SKM-1 (cell line): Measurements from ENCODE around the gene MRPL18.
A peak's percentile ranks its signal among the peaks of the same experiment; 100 is the strongest.
"Not testable (repeated sequence)": the region's sequence is repeated elsewhere in the genome, so short reads cannot be mapped to it uniquely, and the experiment has no call there.

Experiments used
- DNase-seq: peaks from one replicate; lab custom pipeline; 2025; ENCODE audit not compliant: unreplicated experiment; lab: John Stamatoyannopoulos, UW

The MRPL18 gene

DNA sequence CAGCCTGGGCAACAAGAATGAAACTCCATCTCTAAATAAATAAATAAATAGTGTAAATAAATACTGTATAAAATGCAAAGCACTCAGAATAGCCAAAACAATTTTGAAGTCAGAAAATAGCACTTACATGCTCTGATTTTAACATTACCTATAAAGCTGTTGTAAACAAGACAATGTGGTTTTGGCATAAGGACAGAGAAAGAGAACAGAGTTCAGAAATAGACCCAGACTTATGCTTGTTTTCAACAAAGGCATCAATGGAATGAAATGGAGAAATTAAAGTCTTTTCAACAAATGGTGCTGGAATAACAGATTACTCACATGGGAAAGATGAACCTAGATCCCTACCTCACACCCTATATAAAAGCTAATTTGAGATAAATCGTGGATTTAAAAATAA, 18.1 kb upstream of the MRPL18 start:
- no peak for DNase-seq

DNA sequence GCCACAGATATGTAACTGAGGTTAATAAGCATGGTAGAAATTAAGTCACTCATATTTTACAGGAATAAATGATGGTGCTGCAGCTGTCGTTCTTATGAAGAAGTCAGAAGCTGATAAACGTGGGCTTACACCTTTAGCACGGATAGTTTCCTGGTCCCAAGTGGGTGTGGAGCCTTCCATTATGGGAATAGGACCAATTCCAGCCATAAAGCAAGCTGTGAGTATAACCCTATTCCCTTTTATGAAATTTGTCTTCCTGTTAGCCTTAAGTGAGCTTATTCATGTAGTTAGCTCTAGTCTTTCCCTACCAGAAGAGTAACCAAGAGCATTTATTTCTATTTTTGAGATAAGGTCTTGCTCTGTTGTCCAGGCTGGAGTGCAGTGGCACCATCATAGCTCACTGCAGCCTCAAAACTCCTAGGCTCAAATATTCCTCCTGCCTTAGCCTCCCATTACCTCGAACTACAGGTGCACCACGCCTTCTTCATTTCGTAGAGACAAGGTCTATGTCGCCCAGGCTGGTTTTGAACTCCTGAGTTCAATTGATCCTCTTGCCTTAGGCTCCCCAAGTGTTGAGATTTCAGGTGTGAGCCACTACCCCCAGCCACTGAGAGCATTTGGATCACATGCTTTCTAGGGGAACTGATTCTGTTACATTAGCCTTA, 12.9 kb upstream of the MRPL18 start:
- DNase-seq, result no peak

DNA sequence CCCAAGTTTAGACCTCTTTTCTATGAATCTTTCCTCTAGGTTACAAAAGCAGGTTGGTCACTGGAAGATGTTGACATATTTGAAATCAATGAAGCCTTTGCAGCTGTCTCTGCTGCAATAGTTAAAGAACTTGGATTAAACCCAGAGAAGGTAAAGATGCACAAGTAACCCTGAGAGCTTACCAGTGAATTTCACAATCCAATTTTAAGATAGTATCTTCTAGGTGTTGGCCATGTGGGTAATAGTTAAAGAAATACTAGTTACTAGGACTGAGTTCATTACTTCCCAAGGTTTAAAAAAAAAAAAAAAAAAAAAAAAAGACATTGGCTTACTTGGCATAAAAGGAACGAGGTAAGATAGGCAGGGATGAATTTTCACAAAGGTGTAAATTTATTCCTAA, 12.1 kb upstream of the MRPL18 start:
- no peak for DNase-seq

DNA sequence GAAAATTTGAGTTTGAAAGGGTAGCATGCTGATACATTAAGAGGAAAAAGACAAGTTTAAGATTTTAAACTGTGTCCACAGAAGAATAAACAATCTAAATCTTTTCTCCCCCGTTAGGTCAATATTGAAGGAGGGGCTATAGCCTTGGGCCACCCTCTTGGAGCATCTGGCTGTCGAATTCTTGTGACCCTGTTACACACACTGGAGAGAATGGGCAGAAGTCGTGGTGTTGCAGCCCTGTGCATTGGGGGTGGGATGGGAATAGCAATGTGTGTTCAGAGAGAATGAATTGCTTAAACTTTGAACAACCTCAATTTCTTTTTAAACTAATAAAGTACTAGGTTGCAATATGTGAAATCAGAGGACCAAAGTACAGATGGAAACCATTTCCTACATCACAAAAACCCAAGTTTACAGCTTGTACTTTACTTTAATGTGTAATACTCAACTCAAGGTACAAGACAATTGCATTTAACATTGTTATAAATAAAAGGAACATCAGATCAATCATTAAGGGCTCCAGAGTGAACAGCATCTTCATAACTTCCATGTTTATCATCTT, 11.6 kb upstream of the MRPL18 start:
- DNase-seq, result no peak

DNA sequence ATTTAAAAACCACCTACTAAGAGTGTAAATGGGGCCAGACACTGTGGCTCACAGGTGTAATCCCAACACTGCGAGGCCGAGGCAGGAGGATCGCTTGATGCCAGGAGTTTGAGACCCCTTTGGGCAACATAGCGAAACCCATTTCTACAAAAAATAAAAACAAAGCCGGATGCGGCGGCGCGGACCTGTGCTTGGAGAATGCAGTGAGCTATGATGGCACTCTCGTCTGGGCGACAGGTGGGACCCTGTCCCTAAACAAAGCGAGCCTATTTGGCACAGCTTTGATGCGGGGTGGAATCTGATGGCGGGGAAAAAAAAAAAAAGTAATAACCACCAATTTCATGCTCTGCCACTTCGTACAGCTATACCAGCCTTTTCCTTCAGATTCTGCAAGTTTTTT, 2.0 kb upstream of the MRPL18 start:
- no peak for DNase-seq

DNA sequence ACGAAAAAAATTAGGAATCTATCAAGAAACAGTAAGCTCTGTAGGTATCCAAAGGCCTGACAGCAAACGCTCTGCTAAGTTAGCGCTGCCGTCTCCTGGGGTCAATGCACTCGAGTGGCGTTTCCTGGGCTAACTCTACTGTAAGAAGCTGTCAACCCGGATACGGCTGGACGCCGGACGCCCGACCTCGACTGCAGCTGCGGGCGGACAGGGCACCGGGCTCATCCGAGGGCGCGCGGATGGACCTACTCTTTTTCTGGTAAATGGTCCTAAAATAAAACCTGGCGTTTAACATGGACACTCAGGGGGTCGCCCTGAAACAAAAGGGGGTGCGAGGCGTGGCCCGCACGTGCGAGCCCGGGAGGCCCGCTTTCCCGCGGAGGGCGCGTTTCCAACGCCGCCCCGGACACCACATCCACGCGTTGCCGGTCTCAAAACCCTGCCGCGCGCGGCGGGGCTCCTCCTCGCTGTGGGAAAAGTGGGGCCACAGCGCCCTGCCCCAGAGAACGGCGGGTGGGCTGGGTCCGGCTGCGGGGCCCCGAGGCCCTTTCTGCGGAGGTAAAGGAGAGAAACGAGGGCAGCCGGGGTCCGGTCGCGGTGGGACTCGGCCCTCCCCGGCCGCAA, 1.4 kb upstream of the MRPL18 start:
- DNase-seq, result no peak

DNA sequence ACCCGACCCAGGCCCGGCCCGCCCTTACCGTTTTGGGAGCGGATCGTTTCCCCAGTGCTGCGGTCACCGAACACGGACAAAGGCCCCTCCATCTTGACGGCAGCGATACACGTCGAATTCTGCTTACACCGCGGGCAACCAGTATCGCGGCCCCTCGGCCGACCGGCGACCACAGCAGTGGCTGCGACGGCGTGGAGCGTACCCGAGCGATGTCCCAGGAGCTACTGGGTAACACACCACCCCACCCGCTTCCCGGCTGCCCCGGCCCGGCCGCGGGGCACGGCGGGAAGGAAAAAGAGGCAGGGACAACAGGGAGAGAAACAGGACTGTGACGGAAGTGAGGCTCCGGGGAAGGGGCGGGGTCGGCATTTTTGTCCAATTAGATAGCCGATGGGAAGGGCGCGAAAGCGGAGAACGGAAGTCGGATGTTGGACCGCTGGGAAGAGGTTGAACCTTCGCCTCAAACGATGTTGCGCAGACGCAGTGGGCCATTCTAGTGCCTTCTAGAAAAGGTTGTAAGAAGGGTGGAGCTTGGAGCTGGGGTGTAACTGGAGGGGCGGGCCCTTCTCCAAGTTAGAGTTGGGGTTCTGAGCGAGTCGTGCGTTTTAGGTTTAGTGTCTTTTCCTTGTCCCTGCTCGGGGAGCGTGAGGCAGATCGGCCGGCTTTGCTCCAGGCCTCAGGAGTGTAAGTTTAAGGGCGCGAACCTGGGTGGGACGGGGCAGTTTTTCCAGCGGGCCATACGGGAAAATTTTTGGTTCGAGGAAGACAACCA, 704 bp upstream of the MRPL18 start, which contains the start of gene TCP1:
Gene TCP1 (minus strand): TSS at position 226 of the 772 bp plus-strand sequence. CDS start 134 bp downstream, at position 92.
- DNase-seq, result peak; percentile 99

DNA sequence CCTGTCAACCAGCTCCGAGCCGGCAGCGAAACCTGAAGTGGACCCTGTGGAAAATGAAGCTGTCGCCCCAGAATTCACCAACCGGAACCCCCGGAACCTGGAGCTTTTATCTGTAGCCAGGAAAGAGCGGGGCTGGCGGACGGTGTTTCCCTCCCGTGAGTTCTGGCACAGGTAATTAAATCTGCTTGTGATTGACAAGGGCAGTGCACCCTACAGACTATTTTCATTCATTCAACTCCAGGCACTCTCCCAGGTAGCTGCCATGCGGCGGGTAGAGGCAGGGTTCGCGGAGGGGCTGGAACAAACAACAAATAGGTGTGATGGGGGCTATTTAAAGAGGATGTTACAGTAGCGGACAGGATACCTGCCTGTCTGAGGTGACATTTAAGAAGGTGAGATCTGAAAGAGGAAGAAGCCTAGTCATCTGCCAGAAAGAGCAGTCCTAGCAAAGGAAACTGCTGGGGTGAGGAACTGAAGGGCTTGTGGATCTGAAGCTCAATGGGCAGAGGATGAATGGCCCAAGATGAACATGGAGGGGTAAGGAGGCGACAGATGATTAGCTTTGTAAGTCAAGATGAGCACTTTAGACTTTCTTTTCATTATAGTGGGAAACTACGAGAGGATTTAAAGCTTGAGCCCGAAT, 810 bp downstream of the MRPL18 start:
- DNase-seq, result no peak

DNA sequence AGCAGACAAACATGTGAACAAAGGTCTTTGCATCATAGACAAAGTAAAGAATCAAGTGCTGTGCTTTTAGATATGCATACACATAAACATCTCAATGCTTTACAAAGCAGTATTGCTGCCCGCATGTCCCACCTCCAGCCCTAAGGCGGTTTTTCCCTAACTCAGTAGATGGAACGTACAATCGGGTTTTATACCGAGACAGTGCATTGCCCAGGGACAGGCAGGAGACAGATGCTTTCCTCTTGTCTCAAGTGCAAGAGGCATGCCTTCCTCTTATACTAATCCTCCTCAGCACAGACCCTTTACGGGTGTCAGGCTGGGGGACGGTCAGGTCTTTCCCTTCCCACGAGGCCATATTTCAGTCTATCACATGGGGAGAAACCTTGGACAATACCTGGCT, 4.7 kb downstream of the MRPL18 start:
- not testable (repeated sequence) for DNase-seq

DNA sequence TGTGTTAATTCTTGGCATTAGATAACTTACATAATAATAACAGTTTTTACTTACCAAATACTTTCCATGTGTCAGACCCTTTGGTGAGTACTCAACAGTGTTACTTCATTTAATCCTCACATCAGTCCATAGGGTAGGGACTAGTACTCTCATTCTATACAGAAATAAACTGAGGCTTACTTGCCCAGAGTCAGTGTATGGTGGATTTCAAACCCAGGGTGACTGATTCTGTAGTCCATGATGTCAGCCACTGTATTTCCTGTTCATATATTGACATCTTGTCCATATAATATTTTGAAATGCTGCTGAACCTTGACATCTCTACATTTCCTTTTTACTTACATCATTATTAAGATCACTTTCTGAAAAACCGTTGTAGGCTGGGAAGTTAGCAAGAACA, 7.3 kb downstream of the MRPL18 start:
- no peak for DNase-seq

DNA sequence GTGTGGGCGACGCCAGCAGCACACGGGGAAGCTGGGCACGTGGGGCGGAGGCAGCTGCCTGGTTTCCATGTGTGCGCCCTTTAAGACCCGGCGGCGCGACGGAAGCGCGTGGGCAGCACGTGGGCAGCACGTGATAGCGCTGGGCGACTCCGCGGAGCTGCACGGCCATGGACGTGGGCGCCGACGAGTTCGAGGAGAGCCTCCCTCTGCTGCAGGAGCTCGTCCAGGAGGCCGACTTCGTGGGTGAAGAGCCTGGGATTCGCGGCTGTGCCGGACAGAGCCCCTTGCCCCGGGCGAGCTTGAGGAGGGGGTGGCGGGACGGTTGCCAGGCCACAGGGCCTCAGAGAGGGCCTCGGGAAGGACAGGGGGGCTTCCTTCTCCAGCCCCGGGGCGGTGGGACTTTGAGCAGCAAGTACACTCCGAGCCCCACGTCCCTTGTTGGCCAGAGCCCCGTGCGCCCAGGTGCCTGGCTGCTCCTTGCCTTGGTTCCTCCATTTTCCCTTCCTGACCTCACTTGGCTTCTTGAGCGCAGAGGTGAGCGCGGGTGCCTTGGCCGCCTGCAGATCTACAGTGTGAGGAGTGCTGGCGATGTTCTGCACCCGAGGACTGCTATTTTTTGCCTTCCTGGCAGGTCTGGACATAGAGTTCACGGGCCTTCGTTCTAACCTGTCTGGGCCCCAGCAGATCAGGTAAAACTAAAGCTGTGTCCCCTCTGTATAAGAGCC, 10.0 kb downstream of the MRPL18 start, which contains the start of gene PNLDC1:
Gene PNLDC1 (plus strand): TSS at position 136 of the 725 bp plus-strand sequence. CDS start 32 bp downstream, at position 168.
- no peak for DNase-seq

DNA sequence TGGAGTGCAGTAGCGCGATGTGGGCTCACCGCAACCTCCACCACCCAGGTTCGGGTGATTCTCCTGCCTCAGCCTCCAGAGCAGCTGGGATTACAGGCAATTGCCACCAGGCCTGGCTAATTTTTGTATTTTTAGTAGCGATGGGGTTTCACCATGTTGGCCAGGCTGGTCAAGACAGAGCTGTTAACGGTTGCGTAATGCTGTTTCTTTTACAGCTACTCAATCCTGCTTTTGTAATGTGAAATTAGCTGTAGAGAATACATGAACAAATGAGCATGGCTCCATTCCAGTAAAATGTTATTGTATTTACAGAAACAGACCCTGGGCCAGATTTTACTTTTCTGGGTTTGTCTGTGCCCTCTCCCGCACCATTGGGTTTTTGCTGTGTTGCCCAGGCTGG, 11.7 kb downstream of the MRPL18 start:
- peak; percentile 42 for DNase-seq

DNA sequence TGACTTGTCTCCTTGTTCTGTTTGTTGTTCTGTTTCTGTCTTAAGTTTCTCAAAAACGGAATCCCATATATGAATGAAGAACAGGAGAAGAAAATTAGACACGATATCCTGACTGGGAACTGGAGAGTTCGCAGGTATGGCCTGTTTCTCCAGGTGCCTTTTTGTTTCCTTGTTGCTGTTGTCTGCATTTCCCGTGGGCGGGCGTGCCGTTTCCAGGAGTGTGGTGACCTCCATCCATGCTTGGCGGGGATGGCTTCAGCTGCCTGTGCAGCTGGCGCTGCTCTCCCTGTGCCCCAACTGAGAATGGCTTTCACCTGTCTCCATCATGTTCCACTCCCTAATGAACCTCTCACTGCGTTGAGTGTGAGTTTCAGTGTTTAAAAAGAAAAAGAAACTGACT, 14.2 kb downstream of the MRPL18 start:
- DNase-seq, result no peak

DNA sequence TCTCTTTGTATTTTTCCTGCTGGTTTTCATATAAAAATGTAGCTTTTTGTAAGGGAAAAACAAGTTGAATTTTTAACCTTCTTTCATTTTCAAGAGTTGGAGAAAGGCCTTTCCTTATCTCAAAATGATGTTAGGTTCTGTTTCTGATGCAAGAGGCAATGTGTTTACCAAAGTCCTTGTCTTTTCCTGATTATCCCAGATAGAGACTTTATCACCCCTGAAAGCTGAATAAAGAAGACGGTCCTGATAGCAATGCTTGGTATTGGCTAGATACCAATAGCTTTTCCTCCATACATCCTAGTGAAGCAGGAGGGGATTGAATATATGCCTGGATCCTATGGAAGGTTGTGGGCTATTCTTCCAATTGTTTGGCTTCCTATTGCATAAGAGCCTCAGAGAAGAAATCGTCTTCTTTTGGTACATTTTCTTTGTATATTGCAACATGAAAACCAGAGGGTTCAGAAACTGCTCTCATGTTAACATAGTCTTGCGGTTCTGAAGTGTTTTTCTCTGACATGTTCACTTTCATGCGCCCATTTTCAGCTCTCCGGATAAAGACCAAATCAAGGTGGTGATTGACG, 15.3 kb downstream of the MRPL18 start:
- peak; percentile 49 for DNase-seq

DNA sequence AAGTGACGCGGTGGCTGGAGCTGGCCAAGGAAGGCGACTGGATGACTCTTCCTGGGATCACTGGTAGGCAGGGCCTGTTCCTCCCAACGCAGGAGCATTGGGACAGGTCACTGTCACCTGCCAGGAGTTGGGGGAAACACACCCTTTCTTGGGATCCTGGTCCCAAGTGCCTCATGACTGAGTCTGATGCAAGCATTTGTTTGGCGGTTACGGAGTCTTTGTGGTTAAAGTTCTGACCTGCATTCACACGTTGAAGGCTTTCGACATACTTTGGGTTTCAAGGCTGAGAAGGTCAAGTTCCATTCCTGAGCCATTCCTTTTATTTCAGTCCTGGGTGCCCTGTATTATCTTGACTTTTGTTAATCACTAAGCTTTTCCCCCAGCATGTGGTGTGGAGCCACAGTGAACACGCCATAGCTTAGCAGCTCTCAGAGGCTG, 15.8 kb downstream of the MRPL18 start:
- peak; percentile 80 for DNase-seq

DNA sequence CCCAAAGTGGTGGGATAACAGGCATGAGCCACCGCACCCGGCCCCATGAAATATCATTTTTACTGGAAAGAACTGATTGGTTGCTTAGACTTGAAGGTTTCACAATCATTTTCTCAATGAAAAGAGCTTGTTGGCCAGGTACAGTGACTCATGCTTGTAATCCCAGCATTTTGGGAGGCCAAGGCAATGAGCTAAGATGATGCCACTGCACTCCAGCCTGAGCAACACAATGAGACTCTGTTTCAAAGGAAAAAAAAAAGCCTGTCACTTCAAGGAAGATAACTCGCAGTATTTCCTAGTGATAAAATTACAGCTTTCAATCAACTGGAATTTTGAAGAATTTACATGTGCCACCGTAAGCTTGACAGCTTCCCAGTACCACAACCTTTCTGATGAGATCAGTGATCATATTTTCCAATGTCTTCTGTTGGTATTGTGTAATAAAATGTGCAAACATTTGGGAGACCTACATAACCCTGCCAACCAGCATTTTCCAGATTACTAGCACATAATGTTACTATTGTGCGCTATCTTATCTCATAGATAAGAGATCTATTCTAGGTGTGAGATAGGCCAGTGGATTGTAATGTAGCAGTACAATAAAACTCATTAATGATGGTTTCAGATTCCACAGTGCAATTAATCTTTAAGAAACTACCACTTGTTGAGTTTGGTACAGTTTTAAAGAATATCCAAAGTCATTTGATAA, 17.0 kb downstream of the MRPL18 start:
- DNase-seq, result no peak

DNA sequence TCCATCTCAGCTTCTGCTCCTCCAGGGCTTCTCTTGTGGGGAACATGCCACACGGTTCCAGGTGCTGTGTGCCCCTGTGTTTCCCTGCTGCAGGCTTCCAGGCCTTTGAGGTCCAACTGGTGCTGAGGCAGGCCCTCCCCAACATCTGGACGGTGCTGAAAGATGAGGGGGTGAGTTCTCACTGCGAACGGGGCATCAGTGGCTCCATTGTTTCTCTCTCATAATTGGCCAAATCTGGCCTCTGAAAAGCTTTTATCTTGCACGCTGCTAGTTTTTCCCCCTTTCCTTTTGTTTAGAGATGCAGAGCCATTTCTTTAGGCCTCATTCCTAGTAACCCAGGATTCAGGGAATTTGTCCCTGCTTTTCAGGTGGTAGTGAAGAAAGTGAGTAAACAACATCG, 18.4 kb downstream of the MRPL18 start:
- no peak for DNase-seq

DNA sequence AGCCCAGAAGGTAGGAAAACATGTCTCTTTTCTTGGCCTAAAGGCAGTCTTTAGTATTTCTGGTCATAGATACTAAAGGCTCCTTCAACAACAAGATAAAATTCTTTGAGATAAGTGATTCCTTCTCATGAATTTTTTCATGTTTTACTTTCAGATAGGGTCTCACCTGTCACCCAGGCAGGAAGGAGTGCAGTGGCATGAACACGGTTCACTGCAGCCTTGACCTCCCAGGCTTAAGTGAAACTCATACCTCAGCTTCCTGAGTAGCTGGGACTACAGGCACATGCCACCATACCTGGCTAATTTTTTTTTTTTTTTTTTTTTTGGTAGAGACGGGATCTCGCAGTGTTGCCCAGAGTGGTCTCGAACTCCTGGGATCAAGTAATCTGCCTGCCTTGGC, 18.9 kb downstream of the MRPL18 start:
- DNase-seq, result no peak

DNA sequence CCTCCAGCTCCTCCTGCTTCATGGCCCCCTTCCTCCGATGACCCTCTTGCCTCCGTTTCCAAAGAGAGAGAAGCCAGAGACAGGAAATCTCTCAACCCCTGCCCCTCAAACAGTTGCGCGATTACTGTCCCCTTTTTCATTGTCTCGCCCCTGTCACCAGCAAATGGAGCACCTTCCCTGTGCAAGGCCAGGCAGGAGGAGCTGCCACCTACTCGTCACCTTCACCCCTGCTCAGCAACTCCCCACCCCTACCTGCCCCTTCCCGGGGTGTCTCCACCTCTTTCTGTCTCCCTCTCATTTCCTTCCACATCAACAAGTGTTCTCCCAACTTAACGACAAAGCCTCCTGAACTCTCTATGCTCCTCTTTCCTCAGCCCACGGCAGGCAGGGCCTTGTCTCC, 23.5 kb downstream of the MRPL18 start:
- no peak for DNase-seq

DNA sequence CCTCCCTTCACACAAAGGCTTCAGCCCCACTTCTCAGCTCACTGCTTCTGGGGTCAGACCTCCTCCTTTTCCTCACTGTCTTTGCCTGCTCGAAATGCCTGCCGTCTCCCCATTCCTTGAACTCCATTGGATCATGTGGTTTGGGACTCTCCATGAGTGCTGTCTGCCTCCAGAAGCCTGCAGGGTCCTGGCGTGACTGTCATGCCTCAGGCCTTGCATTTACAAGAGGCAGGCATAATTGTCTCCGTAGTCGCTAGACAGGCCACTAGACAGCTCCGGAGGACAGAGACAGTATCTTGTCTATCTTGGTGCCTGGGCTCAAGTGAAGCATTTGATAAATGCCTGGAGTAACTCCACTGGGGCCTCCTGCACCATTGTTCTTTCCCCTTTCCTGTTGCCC, 25.1 kb downstream of the MRPL18 start:
- no peak for DNase-seq
